ENCODE data around the gene MACROD1. TPM values are rescaled to one million over a fixed set of nuclear protein-coding genes. Genes with fewer than 3 reads are reported as not detected.
A peak's percentile ranks its signal among the peaks of the same experiment; 100 is the strongest.

MACROD1 gene
- total and polyA plus RNA-seq, 10 donors: 5.1 to 20.3 (median 7.8) TPM

- DNase-seq: peak; percentile 62
- Histone ChIP-seq H3K4me3 (no peak overlapping the region), H3K27ac (no peak overlapping the region), H3K36me3 (no peaks in the 10 kb centered on the region), H3K4me1 (no peaks in the 10 kb centered on the region), H3K27me3 (replicated peaks in 1 of 7) (no peaks in the 10 kb centered on the region), H3K9me3 (no peaks in the 10 kb centered on the region)
- TF ChIP-seq POLR2A (IDR thresholded peaks at IDR 0.05): no peak
- no peak for TF ChIP-seq POLR2AphosphoS5 (IDR thresholded peaks at IDR 0.05)
- TF ChIP-seq CTCF (IDR thresholded peaks at IDR 0.05 in 8 of 11, conservative IDR thresholded peaks at IDR 0.05 in 3 of 11): no peak
- intact Hi-C loops (cut with DNase I; ENCODE audit: low total_unique reads): no loop called here
- 88 to 93% (median 91%) methylated on average over 31 to 35 of the region's 35 CpGs for WGBS, 5 donors
These were observed 149.7 kb downstream of the MACROD1 start for GRCh38 chr11:64015935-64016845.

GRCh38 chr11:64015510-64015909 is 150.4 kb downstream of the MACROD1 start:
- intact Hi-C loops (cut with DNase I; ENCODE audit: low total_unique reads): no loop called here
- no peaks in the 10 kb centered on the region for H3K36me3 ChIP-seq
- WGBS, 5 donors: 83 to 89% (median 85%) methylated on average over 18 to 20 of the region's 20 CpGs

GRCh38 chr11:64014356-64014755 is 151.6 kb downstream of the MACROD1 start:
- Histone ChIP-seq H3K4me1 (peaks cover 0 to under 1% (median 0%) of the 10 kb centered on the region in 6 donors), H3K27ac (no peak overlapping the region), H3K27me3 (replicated peaks in 1 of 7) (peaks cover 0 to 3% (median 0%) of the 10 kb centered on the region in 7 donors), H3K4me3 (no peak overlapping the region), H3K9me3 (no peaks in the 10 kb centered on the region), H3K36me3 (no peaks in the 10 kb centered on the region)
- DNase-seq: no peak
- no peak for TF ChIP-seq CTCF (IDR thresholded peaks at IDR 0.05 in 8 of 11, conservative IDR thresholded peaks at IDR 0.05 in 3 of 11)
- TF ChIP-seq POLR2AphosphoS5 (IDR thresholded peaks at IDR 0.05): no peak
- no peak for TF ChIP-seq POLR2A (IDR thresholded peaks at IDR 0.05)
- 91 to 96% (median 93%) methylated on average over 8 to 11 of the region's 11 CpGs for WGBS, 5 donors
- intact Hi-C loops (cut with DNase I; ENCODE audit: low total_unique reads): no loop called here

More at GRCh38 chr11:64015510-64015909, 150.4 kb downstream of the MACROD1 start:
- TF ChIP-seq CTCF (IDR thresholded peaks at IDR 0.05 in 8 of 11, conservative IDR thresholded peaks at IDR 0.05 in 3 of 11) (no peak), POLR2A (IDR thresholded peaks at IDR 0.05) (no peak), POLR2AphosphoS5 (IDR thresholded peaks at IDR 0.05) (no peak)
- no peaks in the 10 kb centered on the region for H3K27me3 ChIP-seq (replicated peaks in 1 of 7)
- no peak overlapping the region for H3K4me3 ChIP-seq
- DNase-seq: no peak
- no peak overlapping the region for H3K27ac ChIP-seq
- no peaks in the 10 kb centered on the region for H3K4me1 ChIP-seq
- no peaks in the 10 kb centered on the region for H3K9me3 ChIP-seq

GRCh38 chr11:64013141-64013896 is 152.6 kb downstream of the MACROD1 start:
- Histone ChIP-seq H3K27me3 (replicated peaks in 1 of 7) (peaks cover 0 to 11% (median 0%) of the 10 kb centered on the region in 7 donors), H3K36me3 (no peaks in the 10 kb centered on the region), H3K4me3 (no peak overlapping the region), H3K27ac (no peak overlapping the region), H3K4me1 (peaks cover 0 to 11% (median 4%) of the 10 kb centered on the region in 6 donors), H3K9me3 (no peaks in the 10 kb centered on the region)
- TF ChIP-seq CTCF (IDR thresholded peaks at IDR 0.05 in 8 of 11, conservative IDR thresholded peaks at IDR 0.05 in 3 of 11): no peak
- no peak for TF ChIP-seq POLR2AphosphoS5 (IDR thresholded peaks at IDR 0.05)
- TF ChIP-seq POLR2A (IDR thresholded peaks at IDR 0.05): no peak
- no peak for DNase-seq
- WGBS, 5 donors: 89 to 94% (median 92%) methylated on average over 16 of the region's 16 CpGs
- intact Hi-C loops (cut with DNase I; ENCODE audit: low total_unique reads): no loop called here

All from spleen (tissue), 11 donors.